BLaER1 (cell line): ENCODE results near the gene AGTRAP.
A peak's percentile ranks its signal among the peaks of the same experiment; 100 is the strongest.

Experiments
- H3K27ac ChIP-seq: shearing (Covaris generic); formaldehyde crosslinking; 2 replicates; pipeline ENCODE4 v1.8.1; 2022
- H3K27me3 ChIP-seq: shearing (Covaris generic); formaldehyde crosslinking; 2 replicates; pipeline ENCODE4 v1.8.1; 2022
- H3K36me3 ChIP-seq: shearing (Covaris generic); formaldehyde crosslinking; 2 replicates; pipeline ENCODE4 v1.8.1; 2022
- H3K4me1 ChIP-seq: shearing (Covaris generic); formaldehyde crosslinking; 2 replicates; pipeline ENCODE4 v1.8.1; 2022
- H3K4me2 ChIP-seq: shearing (Covaris generic); formaldehyde crosslinking; 2 replicates; pipeline ENCODE4 v1.8.1; 2022
- H3K4me3 ChIP-seq: shearing (Covaris generic); formaldehyde crosslinking; 2 replicates; pipeline ENCODE4 v1.8.1; 2022
- H3K9ac ChIP-seq: shearing (Covaris generic); formaldehyde crosslinking; 2 replicates; pipeline ENCODE4 v1.8.1; 2022
- H3K9me3 ChIP-seq: shearing (Covaris generic); formaldehyde crosslinking; 2 replicates; pipeline ENCODE4 v1.8.1; 2022
- H4K20me1 ChIP-seq: shearing (Covaris generic); formaldehyde crosslinking; 2 replicates; pipeline ENCODE4 v1.8.1; 2022
- Cebpa-rat ChIP-seq: shearing (Covaris generic); IDR thresholded peaks from 2 replicates; pipeline ENCODE4 v1.8.1; 2022

Gene AGTRAP

DNA sequence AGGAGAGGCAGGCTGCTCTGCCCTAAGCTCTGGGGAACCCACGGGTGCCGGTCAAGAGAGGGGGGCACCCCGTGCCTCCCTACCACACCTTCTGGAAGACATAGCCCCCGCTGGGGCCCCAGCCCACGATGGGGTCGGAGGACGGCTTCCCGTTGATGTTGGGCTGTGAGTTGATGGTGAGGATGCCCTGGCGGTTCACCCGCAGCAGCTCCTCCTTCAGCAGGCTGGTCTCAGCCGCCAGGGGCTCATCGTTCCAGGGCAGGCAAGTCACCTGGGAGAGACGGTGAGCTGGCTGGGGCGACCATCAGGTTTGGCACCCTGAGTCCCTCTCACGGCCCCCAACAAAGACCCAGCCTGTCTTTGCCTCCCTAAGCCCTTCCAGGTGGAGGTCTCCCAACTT lies 57.9 kb downstream of the AGTRAP start:
- Histone ChIP-seq H3K27ac (no peak overlapping the region), H3K4me1 (peaks cover 40% of the 10 kb centered on the region), H3K36me3 (peaks cover 62% of the 10 kb centered on the region), H3K4me3 (no peak overlapping the region), H3K4me2 (no peak overlapping the region), H3K9ac (no peak overlapping the region), H3K9me3 (no peaks in the 10 kb centered on the region), H4K20me1 (no peaks in the 10 kb centered on the region), H3K27me3 (no peaks in the 10 kb centered on the region)
- no peak for TF ChIP-seq Cebpa-rat

DNA sequence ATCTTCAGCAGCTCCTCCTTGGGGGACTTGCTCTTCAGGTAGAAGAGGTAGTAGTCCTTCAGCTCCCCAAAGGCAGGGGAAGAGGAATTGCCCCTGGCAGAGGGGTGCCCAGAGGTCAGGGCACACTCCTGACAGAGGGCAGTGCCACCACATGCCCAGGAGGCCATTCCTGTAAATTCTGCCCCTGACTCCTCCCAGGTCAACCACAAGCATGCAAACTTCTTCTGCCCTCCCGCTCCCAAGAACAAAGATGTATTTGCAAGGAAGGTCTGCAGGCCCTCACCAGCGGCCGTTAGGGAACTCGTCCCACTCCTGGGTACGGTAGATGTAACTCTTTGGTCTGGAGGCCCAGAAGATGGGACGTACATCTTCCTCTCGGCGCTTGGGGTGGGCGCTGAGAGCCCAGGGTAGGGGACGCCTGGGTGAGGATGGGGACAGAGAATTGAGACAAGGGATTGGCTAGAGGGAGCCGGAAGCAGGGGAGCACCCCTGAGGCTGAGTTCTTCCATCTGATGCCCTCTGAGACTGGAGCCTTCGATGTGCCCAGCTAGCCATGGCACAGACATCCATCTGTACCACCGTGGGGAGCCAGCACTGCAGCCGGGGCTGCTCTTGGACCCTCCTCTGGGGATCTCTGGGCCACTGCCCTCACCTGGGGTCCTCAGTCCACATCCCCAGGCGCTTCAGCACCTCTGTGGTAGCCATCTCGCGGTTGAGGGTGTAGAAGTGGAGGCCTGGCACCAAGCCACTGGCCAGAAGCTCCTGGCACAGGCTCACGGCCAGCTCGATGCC lies 58.7 kb downstream of the AGTRAP start:
- Histone ChIP-seq H3K4me1 (peaks cover 32% of the 10 kb centered on the region), H3K4me3 (no peak overlapping the region), H3K27ac (no peak overlapping the region), H3K9ac (no peak overlapping the region), H3K4me2 (no peak overlapping the region), H4K20me1 (no peaks in the 10 kb centered on the region), H3K27me3 (no peaks in the 10 kb centered on the region), H3K9me3 (no peaks in the 10 kb centered on the region), H3K36me3 (peaks cover 70% of the 10 kb centered on the region)
- no peak for TF ChIP-seq Cebpa-rat

DNA sequence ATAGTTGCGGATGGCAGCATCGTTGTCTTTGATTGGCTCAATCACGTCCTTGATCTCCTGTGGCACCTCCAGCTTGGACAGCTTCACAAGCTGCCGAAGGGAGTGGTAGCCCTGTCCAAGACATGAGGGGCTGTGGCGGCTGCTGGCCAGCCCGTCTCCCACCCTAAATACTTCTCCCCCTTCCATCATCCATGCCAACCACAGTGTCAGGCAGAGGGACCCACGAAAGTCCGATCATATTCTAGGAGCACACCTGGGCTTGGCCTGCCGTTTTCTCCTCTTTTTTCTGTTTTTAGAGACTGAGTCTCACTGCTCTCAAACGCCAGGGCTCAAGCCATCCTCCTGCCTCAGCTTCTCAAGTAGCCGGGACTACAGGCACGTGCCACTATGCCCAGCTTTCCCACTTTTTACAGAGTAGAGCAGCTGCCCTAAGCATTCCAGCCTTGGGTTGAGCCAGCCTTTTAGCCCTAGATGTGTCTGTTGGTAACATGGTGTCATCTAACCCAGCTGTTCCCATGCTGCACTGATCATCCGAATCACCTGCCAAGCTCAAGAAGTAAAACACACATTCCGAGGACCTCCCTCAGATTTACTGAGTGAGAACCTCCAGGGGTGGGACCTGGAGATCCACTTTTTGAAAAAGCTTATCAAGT lies 59.4 kb downstream of the AGTRAP start:
- Histone ChIP-seq H3K9me3 (no peaks in the 10 kb centered on the region), H3K4me3 (no peak overlapping the region), H3K4me2 (no peak overlapping the region), H3K4me1 (peaks cover 25% of the 10 kb centered on the region), H3K27ac (no peak overlapping the region), H3K36me3 (peaks cover 70% of the 10 kb centered on the region), H4K20me1 (no peaks in the 10 kb centered on the region), H3K27me3 (no peaks in the 10 kb centered on the region), H3K9ac (no peak overlapping the region)
- TF ChIP-seq Cebpa-rat = no peak

DNA sequence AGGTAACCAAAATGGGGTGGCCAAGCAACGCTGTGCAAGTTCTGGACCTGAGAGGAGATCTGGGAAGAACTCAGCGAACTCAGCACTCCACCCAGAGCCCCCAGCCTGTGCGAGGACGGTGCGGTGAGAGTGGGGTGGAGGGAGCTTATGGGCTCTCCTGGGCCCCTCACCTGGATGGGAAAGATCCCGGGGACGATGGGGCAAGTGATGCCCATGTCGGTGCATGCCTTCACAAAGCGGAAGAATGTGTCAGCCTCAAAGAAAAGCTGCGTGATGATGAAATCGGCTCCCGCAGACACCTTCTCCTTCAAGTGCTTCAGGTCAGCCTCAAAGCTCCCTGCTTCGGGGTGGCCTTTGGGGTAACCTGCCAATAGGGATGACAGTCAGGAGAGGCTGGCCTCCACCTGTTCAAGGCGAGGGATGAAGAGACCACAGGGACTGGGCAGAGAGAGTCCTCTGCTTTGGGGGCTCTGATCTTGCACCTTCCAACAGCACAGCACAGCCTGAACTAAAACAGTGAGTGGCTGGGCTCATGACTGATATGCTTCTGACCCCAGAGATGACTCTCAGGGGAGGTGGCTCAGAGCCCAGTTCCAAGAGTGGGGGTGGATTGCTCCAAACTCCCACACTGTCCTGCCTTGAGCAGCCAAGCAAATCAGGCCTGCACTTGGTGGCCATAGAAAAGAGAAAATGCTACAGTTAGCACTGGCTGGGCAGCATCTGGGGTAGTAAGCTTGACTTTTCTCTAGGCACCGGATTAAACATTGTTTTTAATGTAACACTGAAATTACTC lies 60.3 kb downstream of the AGTRAP start:
- Histone ChIP-seq H3K27me3 (no peaks in the 10 kb centered on the region), H3K4me2 (peak overlapping the region; percentile 26), H3K36me3 (peaks cover 71% of the 10 kb centered on the region), H3K4me3 (no peak overlapping the region), H3K4me1 (peaks cover 16% of the 10 kb centered on the region), H4K20me1 (no peaks in the 10 kb centered on the region), H3K9ac (0 out of 2 replicates have a peak overlapping the region, but pooled peaks have one; percentile 2), H3K27ac (no peak overlapping the region), H3K9me3 (no peaks in the 10 kb centered on the region)
- no peak for TF ChIP-seq Cebpa-rat

DNA sequence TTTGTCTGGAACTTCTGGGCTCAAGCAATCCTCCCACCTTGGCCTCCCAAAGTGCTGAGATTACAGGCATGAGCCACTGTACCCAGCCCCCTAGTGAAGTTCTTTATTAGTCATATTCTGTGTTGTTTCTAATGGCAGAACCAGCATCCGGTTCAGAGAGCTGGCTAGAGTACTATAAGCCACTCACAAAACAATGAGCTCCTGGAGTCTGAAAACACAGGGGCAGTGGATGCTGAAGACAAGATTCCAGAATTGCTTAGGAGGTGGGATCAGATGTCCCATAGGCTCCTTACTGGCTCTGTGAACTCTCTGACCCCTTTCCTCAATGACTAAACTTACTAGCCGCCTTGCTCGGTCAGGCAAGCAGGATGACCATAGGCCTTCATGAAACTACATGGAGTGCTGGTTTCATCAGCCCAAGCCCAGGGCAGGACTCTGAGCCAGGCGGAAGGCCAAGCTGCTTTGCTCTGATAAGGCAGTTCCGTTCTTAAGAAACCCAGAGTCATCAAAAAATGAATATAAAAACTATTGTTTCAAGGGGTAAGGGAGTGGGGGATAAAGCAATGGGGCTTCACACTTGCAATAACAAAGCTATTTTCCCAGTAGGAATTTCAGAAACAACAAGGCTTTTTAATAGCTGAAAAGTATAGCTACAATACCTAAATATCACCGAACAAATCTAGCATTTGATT lies 61.7 kb downstream of the AGTRAP start:
- H3K9me3 ChIP-seq = no peaks in the 10 kb centered on the region
- no peak overlapping the region for H3K4me2 ChIP-seq
- no peak overlapping the region for H3K4me3 ChIP-seq
- H3K27ac ChIP-seq = no peak overlapping the region
- H4K20me1 ChIP-seq = peaks cover 8% of the 10 kb centered on the region; the same call in 1 of the 2 replicates
- no peak overlapping the region for H3K9ac ChIP-seq
- H3K4me1 ChIP-seq = peaks cover 22% of the 10 kb centered on the region
- H3K27me3 ChIP-seq = no peaks in the 10 kb centered on the region
- peaks cover 67% of the 10 kb centered on the region for H3K36me3 ChIP-seq
- no peak for TF ChIP-seq Cebpa-rat

DNA sequence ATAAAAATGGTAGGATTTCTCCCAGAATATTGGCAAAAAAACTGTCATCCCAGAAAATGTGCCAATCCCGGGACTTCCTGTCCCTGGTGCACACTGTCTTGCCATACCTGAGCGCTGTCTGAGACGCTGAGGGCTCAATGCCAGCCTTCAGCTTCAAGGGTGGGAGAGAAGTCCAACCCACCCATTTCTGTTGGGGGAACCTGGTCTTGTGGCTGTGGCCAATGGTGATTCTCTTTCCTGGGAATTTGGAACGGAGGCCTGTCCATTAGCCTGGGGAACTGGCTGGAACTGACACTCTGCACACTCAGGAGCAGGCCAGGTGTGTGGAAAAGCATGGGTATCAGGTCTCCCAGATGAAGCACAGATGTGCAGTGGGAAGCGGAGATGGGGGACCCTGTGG lies 63.2 kb downstream of the AGTRAP start:
- no peak for TF ChIP-seq Cebpa-rat
- Histone ChIP-seq H3K36me3 (peaks cover 57% of the 10 kb centered on the region), H3K27ac (no peak overlapping the region), H3K27me3 (no peaks in the 10 kb centered on the region), H3K4me2 (no peak overlapping the region), H3K9me3 (no peaks in the 10 kb centered on the region), H3K9ac (no peak overlapping the region), H3K4me3 (no peak overlapping the region), H4K20me1 (peaks cover 14% of the 10 kb centered on the region; the same call in 1 of the 2 replicates), H3K4me1 (peaks cover 36% of the 10 kb centered on the region)

DNA sequence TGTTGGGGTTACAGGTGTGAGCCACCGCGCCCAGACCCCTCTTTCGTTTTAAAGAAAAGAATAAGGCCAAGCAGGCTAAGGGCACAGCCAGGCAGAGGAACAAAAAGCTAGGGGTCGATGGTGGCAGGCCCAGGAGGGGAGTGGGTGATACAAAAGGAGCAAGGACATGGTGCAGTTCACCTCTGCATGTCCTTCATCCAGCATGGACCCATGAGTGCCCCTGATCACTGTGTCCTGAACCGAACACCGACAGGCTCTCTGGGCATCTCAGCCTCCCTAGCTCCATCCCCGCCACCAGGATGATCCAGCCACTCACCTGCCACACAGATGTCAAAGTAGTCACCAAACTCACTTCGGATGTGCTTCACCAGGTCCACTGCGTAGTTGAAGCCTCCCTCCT lies 64.0 kb downstream of the AGTRAP start:
- H3K4me2 ChIP-seq = no peak overlapping the region
- H3K27ac ChIP-seq = no peak overlapping the region
- H3K27me3 ChIP-seq = no peaks in the 10 kb centered on the region
- peaks cover 49% of the 10 kb centered on the region for H3K36me3 ChIP-seq
- TF ChIP-seq Cebpa-rat = no peak
- H3K9me3 ChIP-seq = no peaks in the 10 kb centered on the region
- peaks cover 14% of the 10 kb centered on the region; the same call in 1 of the 2 replicates for H4K20me1 ChIP-seq
- no peak overlapping the region for H3K9ac ChIP-seq
- H3K4me3 ChIP-seq = no peak overlapping the region
- peaks cover 44% of the 10 kb centered on the region for H3K4me1 ChIP-seq

DNA sequence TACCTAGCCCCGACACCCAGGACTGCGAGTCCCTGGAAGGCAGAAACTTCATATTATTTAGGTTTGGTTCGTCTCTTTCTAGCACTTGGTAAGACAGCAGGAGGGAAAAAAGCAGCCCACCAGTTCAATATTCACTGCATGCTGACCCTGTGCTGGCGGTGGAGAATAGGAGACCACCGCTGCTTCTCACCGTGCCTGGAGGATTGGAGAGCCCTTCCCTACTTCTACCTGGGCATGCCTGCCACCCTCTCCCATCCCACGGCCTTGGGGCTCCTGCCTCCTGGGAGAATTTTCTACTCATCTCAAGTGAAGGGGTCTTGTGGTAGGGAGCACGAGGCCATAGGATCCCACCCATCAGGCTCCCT lies 64.4 kb downstream of the AGTRAP start:
- H3K4me1 ChIP-seq = peaks cover 49% of the 10 kb centered on the region
- H3K36me3 ChIP-seq = peaks cover 44% of the 10 kb centered on the region
- H3K27ac ChIP-seq = no peak overlapping the region
- H3K27me3 ChIP-seq = no peaks in the 10 kb centered on the region
- H4K20me1 ChIP-seq = peaks cover 14% of the 10 kb centered on the region; the same call in 1 of the 2 replicates
- H3K4me2 ChIP-seq = no peak overlapping the region
- TF ChIP-seq Cebpa-rat = no peak
- no peak overlapping the region for H3K4me3 ChIP-seq
- H3K9ac ChIP-seq = 0 out of 2 replicates have a peak overlapping the region, but pooled peaks have one; percentile 3
- no peaks in the 10 kb centered on the region for H3K9me3 ChIP-seq
